Measurements from ENCODE around the gene PEPD. TPM values are rescaled to one million over a fixed set of nuclear protein-coding genes. Genes with fewer than 3 reads are reported as not detected.
"Not testable (repeated sequence)": the region's sequence is repeated elsewhere in the genome, so short reads cannot be mapped to it uniquely, and the experiment has no call there.

The PEPD gene
- total RNA-seq, 1 donor from 2014 or later: 112 TPM

- intact Hi-C loops (cut with DNase I): no loop called here
- peaks cover 4 to 36% of the 10 kb centered on the region in 2 donors for H3K36me3 ChIP-seq
- DNase-seq (ENCODE audit: low spot score in 2 of 2): no peak
Measured at GRCh38 chr19:33486936-33487811, 34.4 kb downstream of the PEPD start.

GRCh38 chr19:33486407-33486806 lies 35.2 kb downstream of the PEPD start:
- H3K36me3 ChIP-seq: peaks cover 4 to 36% of the 10 kb centered on the region in 2 donors
- no peaks in the 10 kb centered on the region for H3K4me1 ChIP-seq
- peaks cover 0 to 17% of the 10 kb centered on the region in 2 donors for H3K9me3 ChIP-seq
- no peak overlapping the region for H3K27ac ChIP-seq
- DNase-seq (ENCODE audit: low spot score in 2 of 2): no peak
- intact Hi-C loops (cut with DNase I): no loop called here
- no peak for TF ChIP-seq CTCF (IDR thresholded peaks at IDR 0.05)
- H3K4me3 ChIP-seq: no peak overlapping the region
- no peaks in the 10 kb centered on the region for H3K27me3 ChIP-seq

More at GRCh38 chr19:33486936-33487811, 34.4 kb downstream of the PEPD start:
- no peak overlapping the region for H3K27ac ChIP-seq
- peaks cover 0 to 17% of the 10 kb centered on the region in 2 donors for H3K9me3 ChIP-seq
- no peaks in the 10 kb centered on the region for H3K4me1 ChIP-seq
- no peak overlapping the region for H3K4me3 ChIP-seq
- no peak for TF ChIP-seq CTCF (IDR thresholded peaks at IDR 0.05)
- no peaks in the 10 kb centered on the region for H3K27me3 ChIP-seq

GRCh38 chr19:33484226-33484774 lies 37.3 kb downstream of the PEPD start:
- H3K27me3 ChIP-seq: no peaks in the 10 kb centered on the region
- peaks cover 6 to 46% of the 10 kb centered on the region in 2 donors for H3K36me3 ChIP-seq
- H3K9me3 ChIP-seq: peaks cover 0 to 17% of the 10 kb centered on the region in 2 donors
- DNase-seq (ENCODE audit: low spot score in 2 of 2): no peak
- H3K27ac ChIP-seq: no peak overlapping the region
- H3K4me3 ChIP-seq: no peak overlapping the region
- intact Hi-C loops (cut with DNase I): no loop called here
- no peaks in the 10 kb centered on the region for H3K4me1 ChIP-seq
- TF ChIP-seq CTCF (IDR thresholded peaks at IDR 0.05): no peak

GRCh38 chr19:33482476-33482875 lies 39.1 kb downstream of the PEPD start:
- Histone ChIP-seq H3K9me3 (peaks cover 0 to 17% of the 10 kb centered on the region in 2 donors), H3K4me3 (no peak overlapping the region), H3K36me3 (peaks cover 11 to 46% of the 10 kb centered on the region in 2 donors), H3K4me1 (no peaks in the 10 kb centered on the region), H3K27ac (no peak overlapping the region), H3K27me3 (no peaks in the 10 kb centered on the region)
- intact Hi-C loops (cut with DNase I): no loop called here
- DNase-seq (ENCODE audit: low spot score in 2 of 2): no peak
- no peak for TF ChIP-seq CTCF (IDR thresholded peaks at IDR 0.05)

- H3K4me3 ChIP-seq: no peak overlapping the region
- H3K9me3 ChIP-seq: peaks cover 0 to 17% of the 10 kb centered on the region in 2 donors
- no peaks in the 10 kb centered on the region for H3K27me3 ChIP-seq
- no peak overlapping the region for H3K27ac ChIP-seq
- DNase-seq (ENCODE audit: low spot score in 2 of 2): no peak
- TF ChIP-seq CTCF (IDR thresholded peaks at IDR 0.05): no peak
- H3K4me1 ChIP-seq: no peaks in the 10 kb centered on the region
- H3K36me3 ChIP-seq: peaks cover 11 to 52% of the 10 kb centered on the region in 2 donors
- intact Hi-C loops (cut with DNase I): no loop called here
Measured at GRCh38 chr19:33481863-33482262, 39.7 kb downstream of the PEPD start.

- Histone ChIP-seq H3K9me3 (peaks cover 0 to 17% of the 10 kb centered on the region in 2 donors), H3K36me3 (peaks cover 8 to 47% of the 10 kb centered on the region in 2 donors)
- H3K27me3 ChIP-seq; intact Hi-C loops (cut with DNase I); H3K4me1 ChIP-seq; H3K4me3 ChIP-seq; H3K27ac ChIP-seq; DNase-seq (ENCODE audit: low spot score in 2 of 2): not testable (repeated sequence)
Measured at GRCh38 chr19:33479570-33479969, 42.0 kb downstream of the PEPD start.
